K562 (cell line): ENCODE data around the gene ZNF189. TPM values are rescaled to one million over a fixed set of nuclear protein-coding genes. Genes with fewer than 3 reads are reported as not detected.

ENCODE experiments used
- ATAC-seq: fragments of 200-7000 bp; cut with Tn5 transposase; 3 replicates; pipeline ENCODE4 v1.9.1; 2020; ENCODE audit warnings: moderate library complexity
- BruUV-seq: library from RNA; stranded (reverse); fragments of 400-500 nt; replicated peaks from 2 replicates; lab custom pipeline; 2021; lab: Mats Ljungman, UMichigan
- CTCF ChIA-PET: fragments of 300-600 bp; formaldehyde crosslinking; extraction: SDS; loops from one replicate; lab custom pipeline; 2021; ENCODE audit warnings: low intra/inter-chr PET ratio; lab: Yijun Ruan, JAX
- POLR2A ChIA-PET: fragments of 300-600, 350-650 bp; sonication (Branson Sonifier 250); formaldehyde crosslinking; extraction: SDS; loops from one replicate; lab custom pipeline; 2021; ENCODE audit warnings: antibody characterized with exemption, inconsistent platforms; lab: Yijun Ruan, JAX
- DNase-seq, 4 experiments: peaks; one replicate each; pipeline versions ENCODE4 v3.0.0 to v3.0.0-alpha.2; 2011 to 2018; ENCODE audit warnings: low spot score in 3 of 4, mixed read lengths in 3 of 4; ENCODE audit errors: extremely low read depth in 1 of 4
- FAIRE-seq: peaks from 2 replicates; lab custom pipeline; 2011; peaks lifted over from hg19 to GRCh38; lab: Jason Lieb, UNC
- H2AFZ ChIP-seq: 2 replicates; pipeline ENCODE4 v1.6.0; 2011; ENCODE audit warnings: low read depth, low read length, control low read depth, inconsistent platforms
- H3K27ac ChIP-seq: fragments of 200-600 bp; 3 replicates; pipeline ENCODE4 v1.8.0; 2011; ENCODE audit warnings: low read depth, mild to moderate bottlenecking, control low read depth, inconsistent platforms, low read length, moderate library complexity, mixed read lengths; ENCODE audit errors: extremely low read depth
- H3K27me3 ChIP-seq, 2 experiments: fragments of 300-600 bp in 1 of 2; 2 replicates in 1 of 2; 3 replicates in 1 of 2; pipeline versions ENCODE4 v1.6.0 to v1.8.0; 2011; ENCODE audit warnings: inconsistent platforms in 2 of 2, low read length in 2 of 2, mild to moderate bottlenecking in 1 of 2, mixed read lengths in 1 of 2, moderate library complexity in 1 of 2; ENCODE audit not compliant: control insufficient read depth in 2 of 2, insufficient read depth in 2 of 2
- H3K36me3 ChIP-seq: fragments of 300-600 bp; 3 replicates; pipeline ENCODE4 v1.8.0; 2011; ENCODE audit warnings: mild to moderate bottlenecking, low read length, inconsistent platforms; ENCODE audit not compliant: control insufficient read depth, insufficient read depth
- H3K4me1 ChIP-seq, 2 experiments: fragments of 200-600 bp in 1 of 2; replicated peaks in 1 of 2; 2 replicates in 1 of 2; 3 replicates in 1 of 2; pipeline versions ENCODE4 v1.5.1 to v1.8.0; 2011; ENCODE audit warnings: inconsistent platforms in 2 of 2, low read length in 2 of 2, mild to moderate bottlenecking in 1 of 2, mixed read lengths in 1 of 2, moderate library complexity in 1 of 2; ENCODE audit not compliant: control insufficient read depth in 2 of 2, insufficient read depth in 2 of 2
- H3K4me2 ChIP-seq: 2 replicates; pipeline ENCODE4 v1.6.1; 2011; ENCODE audit warnings: low read length, control low read depth, inconsistent platforms, mixed read lengths; ENCODE audit not compliant: insufficient read depth
- H3K4me3 ChIP-seq: fragments of 200-600 bp; sonication (generic), shearing (Covaris generic); 2 replicates; pipeline ENCODE4 v1.5.1; 2016; ENCODE audit warnings: control low read depth, inconsistent platforms
- H3K79me2 ChIP-seq: fragments of 200-600 bp; 3 replicates; pipeline ENCODE4 v1.8.0; 2011; ENCODE audit warnings: low read length, inconsistent platforms; ENCODE audit not compliant: control insufficient read depth, insufficient read depth
- H3K9ac ChIP-seq, 2 experiments: 2 replicates each; pipeline versions ENCODE4 v1.6.0 to v1.6.1; 2011; ENCODE audit warnings: low read depth in 2 of 2, low read length in 2 of 2, control low read depth in 1 of 2, inconsistent platforms in 1 of 2, mild to moderate bottlenecking in 1 of 2, mixed read lengths in 1 of 2; ENCODE audit not compliant: insufficient read depth in 1 of 2
- H3K9me1 ChIP-seq: one replicate; pipeline ENCODE4 v1.6.0; 2011; ENCODE audit warnings: inconsistent platforms, mild to moderate bottlenecking, low read length, moderate library complexity; ENCODE audit not compliant: control insufficient read depth, insufficient read depth
- H3K9me3 ChIP-seq: replicated peaks from 2 replicates; pipeline ENCODE4 v1.5.1; 2011; ENCODE audit warnings: low read depth, low read length, inconsistent platforms; ENCODE audit not compliant: control insufficient read depth, insufficient read depth
- H4K20me1 ChIP-seq: replicated peaks from 2 replicates; pipeline ENCODE4 v1.6.1; 2011; ENCODE audit warnings: low read length, inconsistent platforms, mixed read lengths; ENCODE audit not compliant: control insufficient read depth, insufficient read depth
- ATF6 ChIP-seq: sonication (generic); formaldehyde crosslinking; IDR thresholded peaks from 2 replicates; pipeline ENCODE4 v1.4.0; 2020; ENCODE audit warnings: mild to moderate bottlenecking, missing genetic modification reagents
- C11orf30 ChIP-seq: fragments of 450-650 bp; IDR thresholded peaks from 2 replicates; pipeline ENCODE4 v1.6.1; 2016; ENCODE audit warnings: low read depth, mild to moderate bottlenecking
- CXXC5 ChIP-seq: fragments of 250-450 bp; sonication (Bioruptor Pico); IDR thresholded peaks from 2 replicates; pipeline ENCODE4 v1.8.0; 2022; ENCODE audit warnings: inconsistent platforms, mild to moderate bottlenecking, moderate library complexity
- EGR1 ChIP-seq: fragments of 450-650 bp; conservative IDR thresholded peaks from 2 replicates; pipeline ENCODE4 v1.6.1; 2017; ENCODE audit warnings: mild to moderate bottlenecking
- HNRNPK ChIP-seq: fragments of 200-400 bp; formaldehyde crosslinking; IDR thresholded peaks from one replicate; pipeline ENCODE4 v1.6.1; 2018; ENCODE audit warnings: mild to moderate bottlenecking, low read depth, low read length; ENCODE audit not compliant: poor library complexity, severe bottlenecking
- L3MBTL2 ChIP-seq: fragments of 450-650 bp; IDR thresholded peaks from 2 replicates; pipeline ENCODE4 v1.6.1; 2016; ENCODE audit warnings: mild to moderate bottlenecking, moderate library complexity
- MAFG ChIP-seq: fragments of 450-650 bp; conservative IDR thresholded peaks from 2 replicates; pipeline ENCODE4 v1.6.1; 2016; ENCODE audit warnings: missing genetic modification characterization, missing compliant biosample characterization
- MAZ ChIP-seq, 2 experiments: fragments of 450-650 bp in 1 of 2; sonication (generic) in 1 of 2; formaldehyde crosslinking; IDR thresholded peaks in 1 of 2; conservative IDR thresholded peaks in 1 of 2; 2 replicates each; pipeline versions ENCODE4 v1.4.0 to v1.5.0; 2020; ENCODE audit warnings: mild to moderate bottlenecking in 1 of 2, missing genetic modification reagents in 1 of 2
- NELFE ChIP-seq: IDR thresholded peaks from 2 replicates; pipeline ENCODE4 v1.6.1; 2011; ENCODE audit warnings: mild to moderate bottlenecking; ENCODE audit not compliant: insufficient read depth, insufficient read length
- SAFB2 ChIP-seq: fragments of 200-400 bp; formaldehyde crosslinking; IDR thresholded peaks from 2 replicates; pipeline ENCODE4 v1.6.1; 2018; ENCODE audit warnings: borderline replicate concordance, low read length, low read depth, moderate library complexity; ENCODE audit not compliant: severe bottlenecking
- WHSC1 ChIP-seq: IDR thresholded peaks from one replicate; pipeline ENCODE4 v1.6.1; 2012; ENCODE audit warnings: low read length, control low read depth, inconsistent platforms
- ZBTB9 ChIP-seq: fragments of 450-650 bp; formaldehyde crosslinking; IDR thresholded peaks from 2 replicates; pipeline ENCODE4 v1.4.0; 2020; ENCODE audit warnings: mild to moderate bottlenecking, moderate library complexity
- ZNF121 ChIP-seq: sonication (generic); formaldehyde crosslinking; conservative IDR thresholded peaks from 2 replicates; pipeline ENCODE4 v1.8.0; 2022; ENCODE audit warnings: missing genetic modification reagents
- ZNF311 ChIP-seq: fragments of 250-450 bp; sonication (Bioruptor Pico); IDR thresholded peaks from 2 replicates; pipeline ENCODE4 v1.4.0; 2020; ENCODE audit warnings: mild to moderate bottlenecking, moderate library complexity
- ZNF316 ChIP-seq: fragments of 450-650 bp; IDR thresholded peaks from 2 replicates; pipeline ENCODE4 v1.6.1; 2016
- WGBS: fragments of 100-300 bp; shearing (Covaris generic); methylation state at CpG from one replicate; pipeline ENCODE4 v1.1.6; 2016; ENCODE audit warnings: low coverage, mixed read lengths; ENCODE audit not compliant: insufficient coverage; ENCODE audit errors: missing lambda C conversion rate; 5-methylcytosine and 5-hydroxymethylcytosine counted together
- in situ Hi-C: fragments of 300-500 bp; cut with MboI; formaldehyde crosslinking; loops from 4 replicates; pipeline ENCODE4 v1.15.0; 2018; ENCODE audit warnings: inconsistent platforms, mixed read lengths
- intact Hi-C: fragments of 100-400 bp; cut with micrococcal nuclease; formaldehyde crosslinking; loops from 2 replicates; pipeline ENCODE4 v1.14.2; 2022
- polyA plus RNA-seq, 8 experiments: library from polyadenylated mRNA; depleted of rRNA in 4 of 8; stranded (reverse) in 5 of 8; unstranded in 3 of 8; fragments of >200 nt; fragmentation: Nextera tagmentation in 2 of 8; fragmentation: Illumina TruSeq in 1 of 8; extraction: Ambion mirVana in 2 of 8; extraction: Trizol in 1 of 8; gene quantifications; 2 replicates each; pipeline versions ENCODE4 v1.2.1 to v1.2.3, GENCODE V29; 2011 to 2014; ENCODE audit warnings: inconsistent platforms in 1 of 8, missing spikeins in 1 of 8
- total RNA-seq, 7 experiments: library from RNA; depleted of rRNA in 6 of 7; stranded (reverse); fragments of >200 nt in 6 of 7; fragmentation: Illumina TruSeq in 2 of 7; extraction: Trizol in 2 of 7; gene quantifications; 2 replicates each; pipeline versions ENCODE4 v1.2.1 to v1.2.3, GENCODE V29; 2011 to 2021; ENCODE audit warnings: low replicate concordance in 1 of 7
- TF ChIP-seq, protein P1 (sequence below): fragments of 450-650 bp; formaldehyde crosslinking; IDR thresholded peaks from 2 replicates; pipeline ENCODE4 v1.4.0; 2020; ENCODE audit warnings: mild to moderate bottlenecking, moderate library complexity

The ZNF189 gene
- total and polyA plus RNA-seq, 9 of the 15 experiments (the other 6 are each of a cell fraction or from before 2014, with no cell fraction given) = 2.4 to 15.3 (median 6.4) TPM

DNA sequence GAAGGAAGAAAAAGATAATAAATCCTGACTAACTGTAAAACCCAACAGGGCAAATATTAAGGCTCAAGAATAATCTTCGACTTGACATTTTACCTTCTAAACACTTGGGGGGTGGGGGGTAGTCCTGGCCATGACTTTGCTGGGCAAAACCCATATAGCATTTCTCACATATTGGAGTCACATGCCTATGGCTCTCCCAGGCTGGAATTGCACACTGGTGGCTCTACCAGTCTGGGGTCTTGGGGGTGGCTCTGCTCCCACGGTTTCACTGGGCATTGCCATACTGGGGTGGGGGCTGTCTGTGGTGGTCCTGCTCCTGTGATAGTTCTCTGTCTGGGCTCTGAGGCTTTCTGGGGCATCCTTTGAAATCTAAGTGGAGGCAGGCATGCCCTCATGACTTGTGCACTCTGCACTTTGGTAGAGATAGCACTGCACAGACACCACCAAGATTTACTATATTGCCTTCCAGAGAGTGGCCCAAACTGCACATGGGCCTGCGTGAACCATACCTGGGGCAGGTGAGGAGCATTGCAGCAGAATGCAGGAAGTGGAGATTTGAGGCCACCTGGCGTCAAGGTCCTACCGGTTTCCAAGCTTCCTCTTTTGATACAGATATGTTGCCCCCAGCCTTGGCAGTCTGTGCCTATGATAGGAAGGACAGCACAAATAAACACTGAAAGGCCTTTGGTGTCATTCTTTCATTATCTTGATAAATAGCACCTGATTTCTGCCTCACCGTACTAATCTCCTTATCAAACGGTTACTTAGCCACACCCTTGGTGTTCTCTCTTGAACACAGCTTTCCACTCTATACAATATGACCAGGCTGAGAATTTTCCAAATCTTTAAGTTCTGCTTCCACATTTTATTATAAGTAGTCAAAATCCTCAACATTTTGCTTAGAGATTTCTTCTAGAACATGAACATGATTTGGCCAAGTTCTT, 43.6 kb upstream of the ZNF189 start (continued):
- TF ChIP-seq EGR1 = no peak
- TF ChIP-seq MAZ (CRISPR knock-in tag; conservative IDR thresholded peaks at IDR 0.05 in 1 of 2, IDR thresholded peaks at IDR 0.05 in 1 of 2) = no peak

DNA sequence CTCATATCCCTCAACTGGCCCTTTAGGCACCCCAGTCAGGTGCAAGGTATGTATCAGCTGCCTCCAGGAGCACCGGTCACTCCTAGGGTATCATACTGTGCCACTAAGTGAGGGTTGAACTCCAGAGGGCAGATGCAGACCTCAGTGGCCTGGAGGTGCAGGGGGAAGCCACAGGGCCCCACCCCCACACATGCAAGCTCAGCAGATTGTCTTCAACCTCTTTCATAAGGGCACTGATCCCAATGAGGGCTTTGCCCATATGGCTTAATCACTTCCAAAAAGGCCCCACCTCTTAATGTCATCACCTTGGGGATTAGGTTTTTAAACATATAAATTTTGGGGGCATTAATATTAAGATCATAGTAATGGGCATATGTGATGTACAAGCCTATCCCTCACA, 42.0 kb upstream of the ZNF189 start:
- ChIA-PET CTCF (no interaction called here), POLR2A (no interaction called here)
- H3K79me2 ChIP-seq = no peaks in the 10 kb centered on the region
- no peak overlapping the region for H3K27ac ChIP-seq
- intact Hi-C loops = no loop called here
- no peak overlapping the region for H3K4me2 ChIP-seq
- no peaks in the 10 kb centered on the region for H3K27me3 ChIP-seq
- no peaks in the 10 kb centered on the region; the same call in 1 of the 2 replicates for H3K9me3 ChIP-seq
- H2AFZ ChIP-seq = no peak overlapping the region
- no peak overlapping the region for H3K9ac ChIP-seq
- peaks cover 0 to 5% of the 10 kb centered on the region in 2 experiments; a peak in 3 of 5 replicates for H3K4me1 ChIP-seq
- WGBS = 0% methylated on average over 1 of the region's 1 CpG
- H3K9me1 ChIP-seq = no peaks in the 10 kb centered on the region
- no peaks in the 10 kb centered on the region for H4K20me1 ChIP-seq
- DNase-seq (no peak), ATAC-seq (no peak), FAIRE-seq (no peak)
- H3K4me3 ChIP-seq = no peak overlapping the region
- BruUV-seq = no TSS peak
- no peaks in the 10 kb centered on the region for H3K36me3 ChIP-seq
- in situ Hi-C loops = no loop called here
- TF ChIP-seq ATF6 (CRISPR knock-in tag) (no peak), NELFE (no peak), ZNF121 (CRISPR knock-in tag) (no peak), ZNF316 (peak; percentile 19; the same call in 1 of the 2 replicates), WHSC1 (no peak), ZBTB9 (CRISPR knock-in tag) (no peak), L3MBTL2 (no peak), MAFG (0 out of 2 replicates have a peak, but pooled peaks have one; percentile 13), ZNF311 (CRISPR knock-in tag) (no peak), CXXC5 (CRISPR knock-in tag) (no peak), C11orf30 (0 out of 2 replicates have a peak, but pooled peaks have one; percentile 9), SAFB2 (no peak), HNRNPK (no peak)
- TF ChIP-seq, protein P1, sequence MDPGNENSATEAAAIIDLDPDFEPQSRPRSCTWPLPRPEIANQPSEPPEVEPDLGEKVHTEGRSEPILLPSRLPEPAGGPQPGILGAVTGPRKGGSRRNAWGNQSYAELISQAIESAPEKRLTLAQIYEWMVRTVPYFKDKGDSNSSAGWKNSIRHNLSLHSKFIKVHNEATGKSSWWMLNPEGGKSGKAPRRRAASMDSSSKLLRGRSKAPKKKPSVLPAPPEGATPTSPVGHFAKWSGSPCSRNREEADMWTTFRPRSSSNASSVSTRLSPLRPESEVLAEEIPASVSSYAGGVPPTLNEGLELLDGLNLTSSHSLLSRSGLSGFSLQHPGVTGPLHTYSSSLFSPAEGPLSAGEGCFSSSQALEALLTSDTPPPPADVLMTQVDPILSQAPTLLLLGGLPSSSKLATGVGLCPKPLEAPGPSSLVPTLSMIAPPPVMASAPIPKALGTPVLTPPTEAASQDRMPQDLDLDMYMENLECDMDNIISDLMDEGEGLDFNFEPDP = no peak
